Smooth muscle cell (in vitro differentiated cells): ENCODE data around the gene OPA3. TPM values are rescaled to one million over a fixed set of nuclear protein-coding genes. Genes with fewer than 3 reads are reported as not detected.

ENCODE experiments used
- DNase-seq: peaks from one replicate; lab custom pipeline; 2025; ENCODE audit not compliant: unreplicated experiment; lab: John Stamatoyannopoulos, UW
- H2AFZ ChIP-seq: fragments of 200-600 bp; sonication (generic); 2 replicates; pipeline ENCODE4 v1.6.0; 2016; ENCODE audit warnings: antibody characterized with exemption, low read depth, mild to moderate bottlenecking
- H3F3A ChIP-seq: fragments of 200-600 bp; sonication (generic); 2 replicates; pipeline ENCODE4 v1.6.0; 2017; ENCODE audit warnings: antibody characterized with exemption, low read depth
- H3K27ac ChIP-seq: fragments of 200-600 bp; sonication (generic); 2 replicates; pipeline ENCODE4 v1.5.1; 2016; ENCODE audit warnings: low read depth, mild to moderate bottlenecking
- H3K27me3 ChIP-seq: fragments of 200-600 bp; sonication (generic); 2 replicates; pipeline ENCODE4 v1.6.1; 2016; ENCODE audit warnings: low read depth, mild to moderate bottlenecking
- H3K36me3 ChIP-seq: fragments of 200-600 bp; sonication (generic); 2 replicates; pipeline ENCODE4 v1.5.1; 2016; ENCODE audit warnings: low read depth
- H3K4me1 ChIP-seq: fragments of 200-600 bp; sonication (generic); 2 replicates; pipeline ENCODE4 v1.5.1; 2016; ENCODE audit warnings: low read depth
- H3K4me2 ChIP-seq: fragments of 200-600 bp; sonication (generic); 2 replicates; pipeline ENCODE4 v1.6.0; 2016; ENCODE audit warnings: mild to moderate bottlenecking
- H3K4me3 ChIP-seq: fragments of 200-600 bp; sonication (generic); 2 replicates; pipeline ENCODE4 v1.5.1; 2016; ENCODE audit warnings: mild to moderate bottlenecking
- H3K79me2 ChIP-seq: fragments of 200-600 bp; sonication (generic); 2 replicates; pipeline ENCODE4 v1.6.0; 2016; ENCODE audit warnings: low read depth, mild to moderate bottlenecking
- H3K9ac ChIP-seq: fragments of 200-600 bp; sonication (generic); 2 replicates; pipeline ENCODE4 v1.6.0; 2016; ENCODE audit warnings: low read depth
- H3K9me3 ChIP-seq: fragments of 200-600 bp; sonication (generic); replicated peaks from 2 replicates; pipeline ENCODE4 v1.5.1; 2016; ENCODE audit warnings: low read depth
- H4K20me1 ChIP-seq: fragments of 200-600 bp; sonication (generic); 2 replicates; pipeline ENCODE4 v1.6.0; 2016; ENCODE audit warnings: low read depth
- CTCF ChIP-seq: fragments of 200-600 bp; sonication (generic); IDR thresholded peaks from 2 replicates; pipeline ENCODE4 v1.5.1; 2017; ENCODE audit warnings: borderline replicate concordance, mild to moderate bottlenecking, antibody characterized with exemption; ENCODE audit not compliant: insufficient read depth, poor library complexity, severe bottlenecking
- WGBS: methylation state at CpG from one replicate; pipeline ENCODE4 v1.1.7; 2016; ENCODE audit warnings: low lambda C conversion rate; 5-methylcytosine and 5-hydroxymethylcytosine counted together
- polyA plus RNA-seq: library from polyadenylated mRNA; unstranded; fragments of >200 nt; fragmentation: Nextera tagmentation; extraction: Ambion mirVana; gene quantifications from 2 replicates; pipeline ENCODE4 v1.2.1, GENCODE V29; 2016
- total RNA-seq: library from RNA; depleted of rRNA; stranded (reverse); fragments of >200 nt; gene quantifications from 2 replicates; pipeline ENCODE4 v1.2.3, GENCODE V29; 2014

Gene OPA3
- total and polyA plus RNA-seq, 2 experiments from 2014 or later: 8.8 to 10.3 TPM

DNA sequence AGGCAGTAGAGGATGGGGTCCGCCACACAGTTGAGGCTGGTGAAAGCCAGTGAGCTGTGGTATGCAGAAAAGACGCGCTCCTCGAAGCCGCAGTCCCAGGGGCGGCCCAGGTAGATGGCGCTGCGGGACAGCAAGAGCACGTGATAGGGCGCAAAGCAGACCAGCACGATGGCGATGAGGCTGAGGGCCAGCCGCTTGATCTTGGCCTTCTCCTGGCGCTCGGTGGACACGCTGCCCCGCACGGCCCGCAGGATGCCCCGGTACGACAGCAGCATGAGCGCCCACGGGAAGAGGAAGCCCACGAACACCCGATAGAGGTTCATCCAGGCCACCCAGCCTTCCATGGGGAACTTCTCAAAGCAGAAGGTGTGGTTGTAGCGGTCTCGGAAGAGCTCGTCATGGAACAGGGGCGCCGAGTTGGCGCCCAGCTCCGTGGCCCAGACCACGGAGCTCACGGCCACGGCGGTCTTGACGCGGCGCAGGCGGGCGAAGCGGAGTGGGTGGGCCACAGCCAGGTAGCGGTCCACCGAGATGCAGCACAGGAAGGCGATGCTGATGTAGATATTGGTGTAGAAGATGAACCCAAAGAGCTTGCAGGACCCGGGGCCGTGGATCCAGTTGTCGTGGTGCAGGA, 6.5 kb upstream of the OPA3 start:
- no peak for DNase-seq
- no peaks in the 10 kb centered on the region for H3K36me3 ChIP-seq
- H3K27ac ChIP-seq: no peak overlapping the region
- H3K4me2 ChIP-seq: no peak overlapping the region
- H3K9me3 ChIP-seq: no peaks in the 10 kb centered on the region
- TF ChIP-seq CTCF: peak; percentile 13
- H3K27me3 ChIP-seq: peaks cover 18% of the 10 kb centered on the region
- no peak overlapping the region for H3K4me3 ChIP-seq
- H3K9ac ChIP-seq: no peak overlapping the region
- H3K79me2 ChIP-seq: no peaks in the 10 kb centered on the region
- H4K20me1 ChIP-seq: no peaks in the 10 kb centered on the region
- no peaks in the 10 kb centered on the region for H3F3A ChIP-seq
- H3K4me1 ChIP-seq: no peaks in the 10 kb centered on the region
- no peak overlapping the region for H2AFZ ChIP-seq
- WGBS: 58% methylated on average over 48 of the region's 48 CpGs

DNA sequence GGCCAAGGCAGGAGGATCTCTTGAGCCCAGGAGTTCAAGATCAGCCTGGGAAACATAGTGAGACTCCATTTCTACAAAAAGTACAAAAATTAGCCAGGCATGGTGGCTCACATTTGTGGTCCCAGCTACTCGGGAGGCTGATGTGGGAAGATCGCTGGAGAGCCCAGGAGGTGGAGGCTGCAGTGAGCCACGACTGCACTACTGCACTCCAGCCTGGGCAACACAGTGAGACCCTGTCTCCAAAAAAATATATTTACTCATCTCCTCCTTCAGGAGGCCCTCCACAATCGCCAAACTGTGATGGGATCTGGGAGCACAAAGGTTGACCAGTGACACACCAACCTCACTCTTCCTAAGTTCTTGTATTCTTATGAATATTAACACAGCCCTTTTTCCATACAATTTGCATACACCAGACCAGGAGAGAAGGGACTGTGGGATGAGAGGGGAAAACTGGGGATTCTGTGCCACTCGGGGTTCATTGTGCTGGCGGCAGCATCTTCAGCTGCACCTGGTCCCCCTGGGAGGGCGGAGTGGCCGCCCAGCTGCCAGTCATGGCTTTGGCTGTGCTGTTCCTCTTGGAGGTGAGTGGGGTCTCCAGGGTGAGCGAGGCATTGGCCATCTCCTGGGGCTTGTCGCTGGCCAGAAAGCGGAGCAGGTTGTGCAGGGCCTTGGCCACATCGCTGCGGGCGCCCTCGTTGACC, 5.8 kb upstream of the OPA3 start:
- no peaks in the 10 kb centered on the region for H3K79me2 ChIP-seq
- no peak overlapping the region for H3K4me2 ChIP-seq
- 65% methylated on average over 15 of the region's 15 CpGs for WGBS
- peaks cover under 1% of the 10 kb centered on the region for H3K4me1 ChIP-seq
- H3K9ac ChIP-seq: no peak overlapping the region
- no peaks in the 10 kb centered on the region for H4K20me1 ChIP-seq
- H2AFZ ChIP-seq: no peak overlapping the region
- no peaks in the 10 kb centered on the region for H3K9me3 ChIP-seq
- H3K27me3 ChIP-seq: peaks cover 13% of the 10 kb centered on the region
- TF ChIP-seq CTCF: no peak
- no peak for DNase-seq
- H3K4me3 ChIP-seq: no peak overlapping the region
- no peaks in the 10 kb centered on the region for H3F3A ChIP-seq
- no peaks in the 10 kb centered on the region for H3K36me3 ChIP-seq
- H3K27ac ChIP-seq: no peak overlapping the region

DNA sequence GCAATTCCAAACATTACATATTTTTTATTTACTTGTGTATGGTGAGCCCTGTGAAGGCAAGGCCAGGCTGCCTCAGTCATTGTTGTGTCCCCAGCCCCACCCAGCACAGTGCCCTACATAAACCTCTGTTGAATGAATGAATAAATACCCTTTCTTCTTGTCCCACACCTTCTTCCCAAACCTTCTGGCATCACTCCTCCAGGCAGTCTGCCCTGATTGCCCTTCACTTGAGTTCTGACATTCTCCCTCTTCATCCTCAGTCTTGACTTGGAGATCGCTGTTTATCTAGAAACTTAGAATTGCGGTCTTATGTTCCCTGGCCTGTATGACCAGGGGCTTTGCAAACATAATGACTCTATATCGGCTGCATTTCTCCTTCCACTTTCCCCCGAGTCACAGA, 5.2 kb upstream of the OPA3 start:
- no peak for TF ChIP-seq CTCF
- no peaks in the 10 kb centered on the region for H3K79me2 ChIP-seq
- H3K9me3 ChIP-seq: no peaks in the 10 kb centered on the region
- no peak overlapping the region for H3K4me2 ChIP-seq
- H3K27ac ChIP-seq: no peak overlapping the region
- H4K20me1 ChIP-seq: no peaks in the 10 kb centered on the region
- H2AFZ ChIP-seq: no peak overlapping the region
- H3K4me3 ChIP-seq: no peak overlapping the region
- no peaks in the 10 kb centered on the region for H3F3A ChIP-seq
- H3K9ac ChIP-seq: no peak overlapping the region
- 95% methylated on average over 4 of the region's 4 CpGs for WGBS
- H3K36me3 ChIP-seq: no peaks in the 10 kb centered on the region
- H3K4me1 ChIP-seq: peaks cover 5% of the 10 kb centered on the region
- peaks cover 11% of the 10 kb centered on the region for H3K27me3 ChIP-seq
- DNase-seq: no peak
